NCI-H2081 (cell line): Measurements from ENCODE around the gene ANKLE2.
"Not testable (repeated sequence)": the region's sequence is repeated elsewhere in the genome, so short reads cannot be mapped to it uniquely, and the experiment has no call there.

Source experiments
- DNase-seq, 2 experiments: peaks; one replicate each; lab custom pipeline; 2025; lab: John Stamatoyannopoulos, UW

The ANKLE2 gene

GRCh38 chr12:132719141-132719953 is 42.3 kb downstream of the ANKLE2 start:
- DNase-seq = no peak

GRCh38 chr12:132718644-132719043 is 43.0 kb downstream of the ANKLE2 start:
- DNase-seq = no peak

- no peak for DNase-seq
These were observed 43.9 kb downstream of the ANKLE2 start for GRCh38 chr12:132717531-132718387.

GRCh38 chr12:132717011-132717410 is 44.6 kb downstream of the ANKLE2 start:
- no peak for DNase-seq

GRCh38 chr12:132716356-132716755 is 45.3 kb downstream of the ANKLE2 start:
- no peak for DNase-seq

- no peak for DNase-seq
These were observed 45.8 kb downstream of the ANKLE2 start for GRCh38 chr12:132715874-132716273.

GRCh38 chr12:132713123-132713522 is 48.5 kb downstream of the ANKLE2 start:
- no peak for DNase-seq

- DNase-seq = no peak
These were observed 50.4 kb downstream of the ANKLE2 start for GRCh38 chr12:132711080-132711843.

GRCh38 chr12:132710405-132711079 is 51.1 kb downstream of the ANKLE2 start, which contains the start of gene PGAM5:
Gene PGAM5, plus strand, starts transcription at chr12:132710842. Its CDS starts 35 bp downstream, at chr12:132710877.
- DNase-seq = peak; percentile 90 to 95

- no peak for DNase-seq
These were observed 51.6 kb downstream of the ANKLE2 start for GRCh38 chr12:132710043-132710404.

GRCh38 chr12:132708150-132708549 is 53.5 kb downstream of the ANKLE2 start:
- DNase-seq = no peak

GRCh38 chr12:132707241-132707640 is 54.4 kb downstream of the ANKLE2 start:
- no peak for DNase-seq

GRCh38 chr12:132703641-132704040 is 58.0 kb downstream of the ANKLE2 start:
- no peak for DNase-seq

GRCh38 chr12:132702640-132703039 is 59.0 kb downstream of the ANKLE2 start:
- DNase-seq = no peak

- no peak for DNase-seq
These were observed 61.3 kb downstream of the ANKLE2 start for GRCh38 chr12:132700212-132700822.

- DNase-seq = no peak
These were observed 63.3 kb downstream of the ANKLE2 start for GRCh38 chr12:132698341-132698740.

GRCh38 chr12:132695431-132695830 is 66.2 kb downstream of the ANKLE2 start:
- no peak for DNase-seq

- not testable (repeated sequence) for DNase-seq
These were observed 66.7 kb downstream of the ANKLE2 start for GRCh38 chr12:132694888-132695287.

GRCh38 chr12:132692030-132692429 is 69.6 kb downstream of the ANKLE2 start:
- not testable (repeated sequence) for DNase-seq

GRCh38 chr12:132690112-132690511 is 71.5 kb downstream of the ANKLE2 start:
- no peak for DNase-seq

GRCh38 chr12:132689227-132689626 is 72.4 kb downstream of the ANKLE2 start:
- no peak for DNase-seq
